NCI-H226 (cell line): ENCODE measurements around the gene NEURL1.

ENCODE experiments used
- DNase-seq: peaks from one replicate; pipeline ENCODE4 v3.0.0-alpha.2; 2015

Gene NEURL1

GRCh38 chr10:103548581-103549348 lies 55.3 kb downstream of the NEURL1 start:
- DNase-seq = no peak

DNA sequence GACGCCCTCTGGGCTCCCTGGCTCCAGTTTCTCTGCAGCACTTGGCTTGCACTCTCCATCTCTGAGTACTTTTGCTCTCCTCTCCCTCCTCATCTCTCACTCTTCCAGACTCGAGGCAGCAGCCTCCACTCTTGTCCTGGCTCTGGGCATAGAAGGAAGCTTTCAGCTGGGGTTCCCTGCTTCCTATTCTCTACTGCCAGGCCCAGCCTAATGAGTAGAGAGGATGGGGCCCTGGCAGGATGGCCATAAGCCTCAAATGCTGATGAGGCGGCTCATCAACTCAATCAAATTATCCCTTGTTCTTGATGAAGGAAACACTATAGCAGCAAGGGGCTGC lies 55.8 kb downstream of the NEURL1 start:
- DNase-seq = no peak

- DNase-seq = no peak
Observed at GRCh38 chr10:103550229-103550628, 56.7 kb downstream of the NEURL1 start.

- DNase-seq = no peak
Observed at GRCh38 chr10:103551619-103552602, 58.4 kb downstream of the NEURL1 start.

GRCh38 chr10:103552856-103553742 lies 59.6 kb downstream of the NEURL1 start:
- DNase-seq = no peak

DNA sequence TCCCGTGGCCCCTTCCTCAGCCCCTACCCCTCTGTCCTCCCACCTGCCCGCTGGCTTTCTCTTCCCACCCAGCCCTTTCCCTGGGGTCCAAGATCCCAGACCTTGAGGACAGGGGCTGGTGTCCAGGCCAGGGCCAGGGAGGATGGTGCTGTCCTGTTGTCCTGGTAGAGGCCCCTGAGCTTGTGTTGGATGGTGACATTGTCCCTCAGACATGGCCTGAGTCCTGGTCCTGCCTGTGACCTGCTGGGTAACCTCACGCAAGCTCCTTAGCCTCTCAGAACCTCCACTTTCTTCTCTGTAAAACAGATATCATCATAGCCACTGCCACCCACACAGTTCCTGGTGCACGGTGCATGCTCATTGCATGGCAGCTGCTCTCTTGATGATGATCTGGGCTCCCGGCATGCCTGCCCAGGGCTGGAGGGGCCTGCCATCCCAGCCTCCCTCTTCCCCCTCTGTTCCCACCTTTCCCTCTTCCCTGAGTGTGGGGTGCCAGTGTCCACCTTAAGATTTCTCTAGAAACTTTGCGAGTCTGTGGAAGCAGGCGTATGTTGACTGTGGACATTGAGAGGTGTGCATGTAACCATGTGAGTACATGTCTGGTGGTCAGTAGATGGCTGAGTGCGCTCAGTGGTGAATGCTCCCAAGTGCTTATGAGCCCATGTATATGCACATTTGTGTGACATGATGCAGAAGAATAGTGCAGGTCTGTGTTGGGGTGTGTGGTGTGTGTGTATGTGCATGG lies 60.4 kb downstream of the NEURL1 start:
- no peak for DNase-seq

- peak; percentile 70 for DNase-seq
Observed at GRCh38 chr10:103554488-103555324, 61.2 kb downstream of the NEURL1 start.

GRCh38 chr10:103555325-103555649 lies 61.8 kb downstream of the NEURL1 start:
- no peak for DNase-seq

GRCh38 chr10:103555712-103556111 lies 62.2 kb downstream of the NEURL1 start:
- DNase-seq = no peak

GRCh38 chr10:103556383-103557007 lies 63.0 kb downstream of the NEURL1 start:
- no peak for DNase-seq

GRCh38 chr10:103557455-103557854 lies 64.0 kb downstream of the NEURL1 start:
- DNase-seq = no peak

GRCh38 chr10:103558911-103559310 lies 65.4 kb downstream of the NEURL1 start:
- no peak for DNase-seq

DNA sequence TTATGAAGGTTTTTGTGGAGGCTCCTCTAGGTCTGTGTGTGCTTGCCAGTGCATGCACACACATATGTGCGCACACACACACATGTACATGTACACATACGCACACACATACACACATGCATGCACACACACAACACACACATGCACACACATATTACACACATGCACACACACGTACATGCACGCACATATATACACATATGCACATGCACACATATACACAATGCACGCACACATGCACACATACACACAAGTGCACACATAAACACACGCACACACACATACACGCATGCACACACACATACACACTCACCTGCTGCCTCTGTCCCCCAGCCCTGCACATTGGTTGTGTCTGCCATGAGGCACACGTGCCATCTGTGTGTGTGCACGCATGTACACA lies 66.3 kb downstream of the NEURL1 start:
- DNase-seq = no peak

DNA sequence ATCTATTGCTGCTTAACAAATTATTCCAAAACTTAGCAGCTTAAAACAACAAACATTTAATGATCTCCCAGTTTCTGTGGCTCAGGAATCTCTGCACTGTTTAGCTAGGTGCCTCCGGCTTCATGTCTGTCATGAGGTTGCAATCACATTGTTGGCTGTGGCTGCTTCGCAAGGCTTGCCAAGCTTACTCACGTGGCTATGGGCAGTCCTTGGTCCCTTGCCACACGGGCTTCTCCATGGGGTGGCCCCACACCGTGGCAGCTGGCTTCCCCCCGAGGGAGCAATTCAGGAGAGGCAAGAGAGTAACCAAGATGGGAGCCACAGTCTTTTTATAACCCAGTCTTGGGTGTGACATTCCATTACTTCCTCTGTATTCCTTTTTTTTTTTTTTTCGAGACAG lies 67.4 kb downstream of the NEURL1 start:
- DNase-seq = no peak

DNA sequence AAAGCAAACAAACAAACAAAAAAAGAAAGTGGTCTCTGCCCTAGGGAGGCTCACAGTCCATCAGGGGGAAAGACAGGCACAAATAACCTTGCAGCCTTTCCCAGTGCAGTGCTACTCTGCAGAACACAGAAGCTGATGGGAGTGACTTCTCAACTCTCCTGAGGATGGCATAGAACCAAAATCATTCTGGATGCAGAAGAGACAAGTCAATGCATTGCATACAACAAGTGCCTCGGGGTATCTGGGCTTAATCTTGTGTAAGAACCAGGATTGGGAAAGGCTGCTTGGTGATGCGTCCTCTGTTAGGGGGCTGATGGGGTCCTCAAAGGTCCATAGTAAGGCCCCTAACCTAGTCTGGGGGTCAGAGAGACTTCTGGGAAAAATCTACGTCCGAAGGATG lies 68.9 kb downstream of the NEURL1 start:
- no peak for DNase-seq

- DNase-seq = no peak
Observed at GRCh38 chr10:103563231-103564115, 70.0 kb downstream of the NEURL1 start.

DNA sequence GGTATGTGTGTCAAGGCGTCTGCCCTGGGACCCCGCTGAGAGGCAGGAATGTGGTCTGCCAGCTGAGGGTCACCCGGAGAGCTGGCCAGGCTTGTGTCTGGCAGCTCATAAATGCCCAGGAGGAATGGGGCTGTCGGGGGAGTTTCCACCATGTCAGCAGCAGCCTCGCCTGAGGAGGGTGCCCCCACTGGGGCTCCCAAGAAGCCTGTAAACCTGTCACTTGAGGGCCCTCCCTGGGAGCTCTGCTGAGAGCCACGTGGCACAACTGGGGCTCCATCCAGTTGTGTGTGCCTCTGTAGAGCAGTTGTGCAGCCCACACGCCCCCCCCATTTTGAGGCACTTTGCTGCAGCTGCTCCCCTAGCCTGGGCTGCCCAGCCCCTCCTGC lies 70.6 kb downstream of the NEURL1 start:
- DNase-seq = peak; percentile 6

DNA sequence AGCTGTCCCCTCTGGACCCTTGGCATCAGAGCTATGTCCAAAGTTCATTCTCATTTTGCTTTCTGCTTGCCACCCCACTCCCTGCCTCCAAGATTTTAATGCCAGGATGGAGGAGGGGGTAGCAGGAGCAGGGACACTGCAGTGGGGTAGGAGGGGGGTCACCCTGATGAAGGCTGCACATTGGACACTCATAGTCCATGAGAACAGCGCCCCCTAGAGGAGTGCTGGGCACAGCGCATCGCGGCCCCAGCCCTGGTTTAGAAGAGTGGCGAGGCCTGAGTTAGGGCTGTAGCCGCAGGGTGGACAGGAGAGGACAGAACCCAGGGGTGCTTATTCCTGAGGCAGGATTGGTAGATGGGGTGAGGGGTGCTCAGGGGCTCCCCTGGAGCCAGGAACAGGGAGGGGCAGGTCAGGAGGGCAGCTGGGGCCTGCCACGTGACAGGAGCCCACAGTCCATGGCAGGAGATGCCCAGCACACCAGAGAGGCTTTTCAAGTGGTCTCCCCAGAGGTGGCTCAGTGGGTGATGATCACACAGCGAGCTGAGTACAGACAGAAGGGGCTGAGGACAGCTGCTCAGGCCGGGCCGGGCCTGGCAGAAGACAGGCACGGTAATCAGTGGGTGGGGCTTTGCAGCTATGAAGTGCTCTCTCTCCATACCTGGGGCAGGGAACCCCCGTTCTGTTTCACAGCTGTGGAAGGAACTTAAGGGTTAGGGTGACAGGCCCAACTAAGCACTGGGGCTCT lies 71.4 kb downstream of the NEURL1 start:
- no peak for DNase-seq

- DNase-seq = no peak
Observed at GRCh38 chr10:103566536-103566935, 73.0 kb downstream of the NEURL1 start.
